Liver (tissue), 9 donors: ENCODE data around the gene MRPL30. TPM values are rescaled to one million over a fixed set of nuclear protein-coding genes. Genes with fewer than 3 reads are reported as not detected.
A peak's percentile ranks its signal among the peaks of the same experiment; 100 is the strongest.

ENCODE experiments used
- DNase-seq: peaks from one replicate; pipeline ENCODE4 v3.0.0-alpha.2; 2017; ENCODE audit warnings: low spot score
- H3K27ac ChIP-seq, 2 donors: one replicate each; pipeline ENCODE4 v1.7.0; 2013; ENCODE audit warnings: inconsistent platforms in 2 of 2, low read length in 2 of 2, control low read depth in 1 of 2, low read depth in 1 of 2, mild to moderate bottlenecking in 1 of 2
- H3K27me3 ChIP-seq, 4 donors: one replicate each; pipeline versions ENCODE4 v1.6.1 to v1.7.0; 2013; ENCODE audit warnings: low read length in 3 of 4, inconsistent platforms in 1 of 4, mild to moderate bottlenecking in 1 of 4, moderate library complexity in 1 of 4; ENCODE audit not compliant: control insufficient read depth in 4 of 4, insufficient read depth in 4 of 4
- H3K36me3 ChIP-seq, 4 donors: one replicate each; pipeline versions ENCODE4 v1.6.1 to v1.7.0; 2013; ENCODE audit warnings: low read length in 3 of 4, mild to moderate bottlenecking in 3 of 4, low read depth in 1 of 4, moderate library complexity in 1 of 4; ENCODE audit not compliant: control insufficient read depth in 4 of 4, insufficient read depth in 3 of 4
- H3K4me1 ChIP-seq, 4 donors: one replicate each; pipeline versions ENCODE4 v1.6.1 to v1.7.0; 2013; ENCODE audit warnings: low read length in 3 of 4, mild to moderate bottlenecking in 3 of 4, moderate library complexity in 1 of 4; ENCODE audit not compliant: control insufficient read depth in 4 of 4, insufficient read depth in 4 of 4
- H3K4me3 ChIP-seq, 3 donors: one replicate each; pipeline versions ENCODE4 v1.6.1 to v1.7.0; 2013; ENCODE audit warnings: low read length in 3 of 3, control low read depth in 1 of 3, low read depth in 1 of 3, mild to moderate bottlenecking in 1 of 3
- H3K9ac ChIP-seq, 2 donors: one replicate each; pipeline ENCODE4 v1.7.0; 2013; ENCODE audit warnings: low read length in 2 of 2, mild to moderate bottlenecking in 2 of 2, moderate library complexity in 2 of 2, control low read depth in 1 of 2, low read depth in 1 of 2
- H3K9me3 ChIP-seq, 4 donors: one replicate each; pipeline versions ENCODE4 v1.6.1 to v1.7.0; 2013; ENCODE audit warnings: low read length in 3 of 4; ENCODE audit not compliant: control insufficient read depth in 4 of 4
- CTCF ChIP-seq: fragments of 150-350 bp; IDR thresholded peaks from 2 replicates; pipeline ENCODE4 v1.5.1; 2017; ENCODE audit warnings: improper control_type of control experiment, low read depth, low read length; ENCODE audit not compliant: missing input control
- EGR1 ChIP-seq, 2 donors: IDR thresholded peaks; 2 replicates each; pipeline ENCODE4 v1.6.1; 2016 to 2018; ENCODE audit warnings: antibody characterized with exemption in 2 of 2, low read depth in 2 of 2
- FOXA1 ChIP-seq: IDR thresholded peaks from 2 replicates; pipeline ENCODE4 v1.6.1; 2016; ENCODE audit warnings: antibody characterized with exemption
- FOXA2 ChIP-seq: IDR thresholded peaks from 2 replicates; pipeline ENCODE4 v1.6.1; 2016; ENCODE audit warnings: antibody characterized with exemption
- GABPA ChIP-seq, 2 donors: IDR thresholded peaks in 1 of 2; conservative IDR thresholded peaks in 1 of 2; 2 replicates each; pipeline ENCODE4 v1.6.1; 2016; ENCODE audit warnings: antibody characterized with exemption in 2 of 2, mild to moderate bottlenecking in 1 of 2, moderate library complexity in 1 of 2
- HNF4A ChIP-seq, 2 donors: conservative IDR thresholded peaks; 2 replicates each; pipeline ENCODE4 v1.6.1; 2016; ENCODE audit warnings: antibody characterized with exemption in 2 of 2, mild to moderate bottlenecking in 2 of 2
- HNF4G ChIP-seq: IDR thresholded peaks from 2 replicates; pipeline ENCODE4 v1.6.1; 2016; ENCODE audit warnings: antibody characterized with exemption
- JUND ChIP-seq, 2 donors: IDR thresholded peaks; 2 replicates each; pipeline ENCODE4 v1.6.1; 2016; ENCODE audit warnings: antibody characterized with exemption in 2 of 2
- NR2F2 ChIP-seq: IDR thresholded peaks from 2 replicates; pipeline ENCODE4 v1.6.1; 2016; ENCODE audit warnings: antibody characterized with exemption
- RXRA ChIP-seq, 2 donors: IDR thresholded peaks; 2 replicates each; pipeline ENCODE4 v1.6.1; 2017 to 2018; ENCODE audit warnings: antibody characterized with exemption in 2 of 2, mild to moderate bottlenecking in 1 of 2
- SP1 ChIP-seq: IDR thresholded peaks from 2 replicates; pipeline ENCODE4 v1.6.1; 2018; ENCODE audit warnings: antibody characterized with exemption, mild to moderate bottlenecking
- TAF1 ChIP-seq: conservative IDR thresholded peaks from 2 replicates; pipeline ENCODE4 v1.6.1; 2016; ENCODE audit warnings: antibody characterized with exemption, mild to moderate bottlenecking
- YY1 ChIP-seq: IDR thresholded peaks from 2 replicates; pipeline ENCODE4 v1.6.1; 2016; ENCODE audit warnings: antibody characterized with exemption, mild to moderate bottlenecking
- ZBTB33 ChIP-seq: IDR thresholded peaks from 2 replicates; pipeline ENCODE4 v1.6.1; 2016; ENCODE audit warnings: antibody characterized with exemption
- WGBS: extraction: QIAGEN DNeasy Blood & Tissue Kit; methylation state at CpG from one replicate; pipeline ENCODE4 v1.1.7; 2013; 5-methylcytosine and 5-hydroxymethylcytosine counted together
- polyA plus RNA-seq, 2 donors: library from polyadenylated mRNA; stranded (reverse) in 1 of 2; unstranded in 1 of 2; fragments of 200-250 nt in 1 of 2; fragments of >200 nt in 1 of 2; fragmentation: Nextera tagmentation in 1 of 2; extraction: Ambion mirVana in 1 of 2; gene quantifications; one replicate each; pipeline versions ENCODE4 v1.2.1 to v1.2.3, GENCODE V29; 2013 to 2015
- total RNA-seq, 2 donors: library from RNA; depleted of rRNA; stranded (reverse); fragments of >200 nt; gene quantifications; one replicate each; pipeline ENCODE4 v1.2.3, GENCODE V29; 2014
- TF ChIP-seq, protein P1 (sequence below): IDR thresholded peaks from 2 replicates; pipeline ENCODE4 v1.6.1; 2016; ENCODE audit warnings: antibody characterized with exemption
- TF ChIP-seq, protein P2 (sequence below): IDR thresholded peaks from 2 replicates; pipeline ENCODE4 v1.6.1; 2016; ENCODE audit warnings: antibody characterized with exemption
- donor health status: healthy.
- donor health status: healthy.
- donor health status: healthy.
- donor health status: healthy.
- donor health status: healthy.

The MRPL30 gene
- total and polyA plus RNA-seq, 4 donors: 11.7 to 21.0 (median 16.8) TPM

GRCh38 chr2:99152199-99152895 lies 28.6 kb upstream of the MRPL30 start:
- H3K9me3 ChIP-seq: no peaks in the 10 kb centered on the region
- peaks cover 0 to under 1% (median 0%) of the 10 kb centered on the region in 4 donors for H3K36me3 ChIP-seq
- no peaks in the 10 kb centered on the region for H3K27me3 ChIP-seq
- peaks cover 0 to 16% (median 12%) of the 10 kb centered on the region in 4 donors for H3K4me1 ChIP-seq
- 94% methylated on average over 7 of the region's 7 CpGs for WGBS
- no peak overlapping the region for H3K4me3 ChIP-seq
- no peak overlapping the region for H3K9ac ChIP-seq
- TF ChIP-seq FOXA1 (no peak), JUND (IDR thresholded peaks at IDR 0.05) (no peak), CTCF (no peak), RXRA (IDR thresholded peaks at IDR 0.05) (no peak), GABPA (IDR thresholded peaks at IDR 0.05 in 1 of 2, conservative IDR thresholded peaks at IDR 0.05 in 1 of 2) (no peak), SP1 (no peak), ZBTB33 (no peak), HNF4G (no peak), EGR1 (IDR thresholded peaks at IDR 0.05; ENCODE audit: low read depth in 2 of 2) (no peak), TAF1 (no peak), FOXA2 (no peak), HNF4A (conservative IDR thresholded peaks at IDR 0.05) (no peak), NR2F2 (no peak), YY1 (no peak)
- TF ChIP-seq, protein P1, sequence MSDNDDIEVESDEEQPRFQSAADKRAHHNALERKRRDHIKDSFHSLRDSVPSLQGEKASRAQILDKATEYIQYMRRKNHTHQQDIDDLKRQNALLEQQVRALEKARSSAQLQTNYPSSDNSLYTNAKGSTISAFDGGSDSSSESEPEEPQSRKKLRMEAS: no peak
- TF ChIP-seq, protein P2, sequence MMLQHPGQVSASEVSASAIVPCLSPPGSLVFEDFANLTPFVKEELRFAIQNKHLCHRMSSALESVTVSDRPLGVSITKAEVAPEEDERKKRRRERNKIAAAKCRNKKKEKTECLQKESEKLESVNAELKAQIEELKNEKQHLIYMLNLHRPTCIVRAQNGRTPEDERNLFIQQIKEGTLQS: no peak
- H3K27ac ChIP-seq: no peak overlapping the region
- no peak for DNase-seq

GRCh38 chr2:99153921-99154604 lies 26.9 kb upstream of the MRPL30 start:
- Histone ChIP-seq H3K9me3 (no peaks in the 10 kb centered on the region), H3K4me3 (peak overlapping the region; percentile 87 to 100 (median 91)), H3K27me3 (no peaks in the 10 kb centered on the region), H3K9ac (peak overlapping the region; percentile 62 to 99), H3K4me1 (peaks cover 0 to 16% (median 12%) of the 10 kb centered on the region in 4 donors), H3K27ac (peak overlapping the region; percentile 94 to 99), H3K36me3 (peaks cover 0 to 4% (median 1%) of the 10 kb centered on the region in 4 donors)
- WGBS: 38% methylated on average over 12 of the region's 12 CpGs
- peak; percentile 36 for DNase-seq
- TF ChIP-seq, protein P1: no peak
- TF ChIP-seq NR2F2 (no peak), HNF4G (no peak), FOXA2 (no peak), YY1 (no peak), CTCF (no peak)
